ENCODE data around the gene IMPACT.

IMPACT gene

DNA sequence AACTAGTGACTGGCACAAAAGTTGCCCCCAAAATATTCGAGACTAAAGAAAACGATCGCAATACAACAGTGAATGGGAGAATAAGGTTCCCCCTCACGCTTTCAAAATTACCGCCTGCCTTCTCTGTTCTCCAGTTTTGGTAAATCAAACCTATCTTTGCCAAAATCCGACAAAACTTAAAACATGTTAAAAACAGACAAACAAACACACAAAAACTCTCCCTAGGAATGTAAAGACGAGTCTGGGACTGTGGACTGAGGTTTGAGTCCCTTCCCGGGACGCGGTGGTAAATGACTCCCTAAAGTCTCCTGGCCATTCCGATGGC lies 435 bp upstream of the IMPACT start:
- no peak for DNase-seq

DNA sequence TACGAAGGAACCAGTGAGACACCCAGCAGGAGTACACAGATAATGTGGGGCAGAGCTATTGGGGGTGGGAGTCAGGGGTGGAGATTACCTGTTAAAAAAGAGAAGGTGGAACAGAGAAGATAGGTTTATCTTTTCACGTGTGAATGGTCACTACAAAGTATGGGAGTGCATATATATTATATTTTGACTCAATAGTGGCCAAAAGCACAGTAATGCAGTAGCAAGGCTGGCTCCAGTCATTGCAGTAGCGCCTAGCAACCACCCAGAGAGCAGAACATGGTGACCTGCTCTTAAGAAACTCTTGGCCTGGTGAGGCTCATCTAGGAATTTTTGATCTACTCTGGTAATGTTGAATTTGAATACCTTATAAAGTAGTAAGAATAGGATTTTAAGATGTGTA lies 1.0 kb downstream of the IMPACT start:
- no peak for DNase-seq

DNA sequence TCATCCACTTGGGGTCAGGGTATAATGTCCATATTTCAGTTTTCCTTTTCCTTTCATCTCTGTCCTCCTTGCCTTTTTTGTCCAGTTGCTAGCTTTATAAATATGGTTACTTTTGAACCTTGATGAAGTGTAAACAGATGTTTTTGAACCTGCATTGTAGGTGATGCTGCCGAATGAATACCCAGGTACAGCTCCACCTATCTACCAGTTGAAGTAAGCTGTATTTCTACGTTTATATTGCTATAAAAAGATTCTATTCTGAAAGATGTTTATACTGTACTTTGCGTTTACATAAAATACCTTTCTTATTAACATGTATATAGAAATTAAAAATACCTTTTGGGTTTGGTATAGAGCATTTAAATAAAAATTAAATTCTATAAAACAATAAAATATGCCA lies 2.2 kb downstream of the IMPACT start:
- DNase-seq: no peak

DNA sequence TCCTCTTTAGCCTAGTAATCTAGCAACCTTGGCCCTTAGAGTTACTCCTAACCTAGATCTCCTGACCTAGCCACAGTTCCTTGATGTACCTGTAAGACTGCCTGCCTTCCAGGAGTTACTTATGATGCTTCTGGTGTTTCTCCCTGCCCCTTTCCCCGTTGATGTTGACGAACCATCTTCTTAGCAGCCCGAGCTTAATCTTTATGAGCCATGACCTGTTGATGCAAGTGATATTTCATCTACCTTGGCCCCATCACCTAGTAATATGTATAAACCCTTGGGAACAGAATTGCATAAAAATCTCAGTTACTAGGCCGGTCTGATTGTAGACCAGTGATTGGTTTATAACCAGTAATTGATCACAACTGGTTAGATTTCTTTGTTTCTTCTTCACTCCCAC lies 2.7 kb downstream of the IMPACT start:
- DNase-seq: no peak

DNA sequence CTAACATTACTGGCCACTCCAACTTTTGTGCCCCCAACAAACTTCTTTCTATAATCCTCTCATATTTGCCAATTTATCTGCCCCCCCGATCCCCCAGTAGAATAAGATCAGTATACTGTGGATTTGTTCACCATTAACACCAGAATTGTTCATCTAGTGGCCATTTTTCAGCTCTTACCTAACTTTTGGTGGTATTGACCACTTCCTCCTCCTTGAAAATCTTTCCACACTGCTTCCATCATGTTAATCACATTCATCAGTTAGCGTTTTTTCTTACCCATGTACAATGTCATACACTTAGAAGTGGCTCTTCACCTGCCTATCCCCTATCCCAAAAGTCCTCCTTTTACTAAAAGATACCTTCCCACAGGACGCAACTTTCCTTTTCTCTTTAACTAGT lies 6.1 kb downstream of the IMPACT start:
- DNase-seq: no peak

DNA sequence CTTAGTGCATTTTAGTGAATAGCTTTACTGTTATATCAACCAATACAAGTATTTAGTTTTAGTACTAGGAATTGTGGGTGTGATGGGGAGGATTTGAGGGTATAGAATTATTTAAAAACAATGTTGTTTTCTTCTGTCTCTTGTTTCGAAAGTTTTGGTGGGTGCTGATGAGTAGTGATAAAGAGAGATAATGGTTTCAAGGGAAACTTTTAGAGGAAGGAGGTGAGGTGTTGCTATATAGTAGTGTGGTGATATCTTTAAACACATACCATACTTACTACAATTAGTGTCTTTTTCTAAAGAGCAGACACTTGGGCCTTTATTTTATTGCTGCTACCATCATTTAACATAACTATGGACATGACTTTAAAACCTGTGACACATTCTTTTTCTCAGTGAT lies 10.5 kb downstream of the IMPACT start:
- DNase-seq: no peak

DNA sequence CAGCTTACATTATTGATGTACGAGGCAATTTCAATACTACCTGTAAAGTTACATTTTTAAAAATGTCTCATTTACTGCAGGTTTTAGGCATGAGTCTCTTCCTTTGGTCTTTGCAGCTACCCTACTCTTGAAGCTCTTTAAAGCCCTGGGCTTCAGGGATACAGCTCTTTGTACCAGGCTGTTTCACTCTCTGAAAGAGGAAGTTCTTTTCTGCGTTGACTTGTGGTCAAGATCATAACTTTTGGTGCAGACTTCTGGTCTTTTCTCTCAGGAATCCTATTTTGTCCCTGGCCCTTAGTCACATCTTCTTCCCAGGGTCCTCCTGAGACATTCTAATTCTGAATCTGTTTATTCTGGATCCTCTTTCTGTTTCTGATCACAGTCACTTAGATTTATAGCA lies 17.4 kb downstream of the IMPACT start:
- no peak for DNase-seq

DNA sequence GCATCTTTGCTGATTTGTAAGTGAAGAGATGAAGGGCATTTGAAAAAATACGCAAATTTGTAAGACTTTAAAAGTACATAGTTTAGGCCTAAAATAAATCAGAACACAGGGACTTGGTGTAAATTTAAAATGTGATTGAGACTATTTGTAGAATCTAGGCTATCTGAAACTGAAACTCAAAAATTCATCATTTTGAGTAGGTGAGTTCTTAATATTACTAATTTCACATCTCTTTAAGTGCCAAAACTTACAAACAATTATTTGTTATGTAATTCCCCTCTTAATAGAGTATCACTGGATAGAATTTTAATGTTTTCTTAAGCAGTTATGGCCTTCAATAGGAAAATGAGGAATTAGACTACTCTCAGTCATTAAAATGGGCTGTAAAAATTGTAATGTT lies 20.0 kb downstream of the IMPACT start:
- DNase-seq: no peak

DNA sequence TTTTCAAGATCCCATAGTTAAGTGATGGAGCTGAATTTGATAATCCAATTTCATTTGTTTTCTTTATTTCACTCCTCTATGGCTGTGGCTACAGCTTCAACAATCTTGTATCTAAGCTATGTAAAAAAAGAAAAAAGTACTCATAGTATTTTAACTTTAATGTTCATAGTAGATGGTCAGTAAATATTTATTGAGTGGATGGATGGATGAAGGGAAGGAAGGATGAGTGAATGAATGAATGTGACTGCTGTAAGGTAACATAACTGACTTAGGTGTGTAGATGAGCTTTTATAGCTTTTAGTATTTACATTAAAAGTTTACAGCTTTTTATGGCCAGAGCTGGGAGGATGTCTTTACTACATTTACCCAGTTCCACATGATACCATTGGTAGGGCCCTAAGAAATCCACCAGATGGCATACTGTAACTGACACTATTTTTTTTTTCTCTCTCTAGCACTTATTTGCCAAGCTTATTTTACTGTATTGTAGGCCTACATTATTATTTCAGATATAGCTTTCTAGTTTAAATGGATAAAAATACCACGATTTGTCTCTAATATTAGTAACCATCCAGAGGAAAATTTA lies 20.6 kb downstream of the IMPACT start:
- DNase-seq: no peak

DNA sequence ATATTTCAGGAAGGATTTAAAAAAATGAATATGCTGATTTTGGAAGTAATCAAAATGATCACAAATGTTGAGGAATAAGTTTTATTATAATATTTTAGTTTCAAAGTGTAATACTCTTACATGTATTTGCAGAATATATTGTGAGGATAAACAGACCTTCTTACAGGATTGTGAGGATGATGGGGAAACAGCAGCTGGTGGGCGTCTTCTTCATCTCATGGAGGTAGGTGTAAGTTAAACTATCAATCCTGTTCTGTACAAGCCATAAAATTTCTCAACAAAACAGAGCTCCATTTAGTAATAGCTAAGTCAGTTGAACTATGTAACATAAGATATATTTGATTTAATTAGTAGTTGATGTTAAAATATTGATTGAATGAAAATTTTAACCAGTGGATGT lies 21.5 kb downstream of the IMPACT start:
- DNase-seq: no peak

DNA sequence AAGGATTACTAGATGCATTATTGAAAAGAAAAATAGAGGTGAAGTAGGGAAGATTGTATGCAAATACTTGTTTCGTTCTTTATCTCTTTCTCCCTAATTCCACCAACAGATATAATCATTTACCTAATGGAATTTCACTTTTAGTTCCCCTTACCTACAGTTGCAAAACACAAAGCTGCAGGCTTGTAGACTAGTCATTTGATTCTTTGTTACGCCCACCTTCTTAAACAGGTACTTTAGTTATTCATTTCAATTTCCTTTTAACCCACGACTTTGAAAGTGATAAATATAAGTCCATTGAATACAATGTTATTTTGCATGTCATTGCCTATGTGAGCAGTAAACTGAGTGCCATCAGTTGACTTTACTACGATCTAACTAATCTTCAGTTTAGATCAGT lies 30.1 kb downstream of the IMPACT start:
- DNase-seq: no peak

DNA sequence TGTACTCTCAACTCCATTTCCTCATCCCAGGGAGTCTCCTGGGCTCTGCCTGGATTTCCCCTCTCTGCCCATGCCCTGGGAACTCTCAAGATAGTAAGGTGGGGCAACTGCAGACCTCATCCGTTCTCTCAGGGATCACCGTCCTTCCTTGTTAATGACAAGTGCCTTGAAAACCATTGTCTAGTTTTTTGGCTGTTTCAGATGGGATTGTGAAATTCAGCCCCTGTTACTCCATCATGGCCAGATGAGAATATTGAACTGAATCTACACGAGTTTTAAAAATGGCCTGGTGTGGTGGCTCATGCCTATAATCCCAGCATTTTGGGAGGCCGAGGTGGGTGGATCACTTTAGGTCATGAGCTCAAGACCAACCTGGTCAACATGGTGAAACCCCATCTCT lies 33.3 kb downstream of the IMPACT start:
- DNase-seq: no peak

DNA sequence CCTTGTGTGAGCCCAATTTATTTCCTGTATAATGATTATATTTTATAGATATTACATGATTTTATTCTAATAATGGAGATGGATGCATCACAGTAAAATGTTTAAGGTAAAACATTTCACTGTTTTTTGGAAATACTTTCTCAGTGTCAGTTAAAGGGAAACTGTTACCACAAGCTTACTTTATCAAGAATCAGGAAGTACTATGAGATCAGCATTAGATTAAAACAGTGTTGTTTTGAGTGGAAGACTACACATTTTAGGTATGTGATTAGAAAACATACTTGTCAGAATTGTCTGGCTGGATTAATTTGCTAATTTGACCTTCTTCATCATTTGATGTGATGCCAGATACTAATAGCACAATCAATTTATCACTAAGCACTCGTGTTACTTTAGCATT lies 33.9 kb downstream of the IMPACT start, which contains the start of gene HRH4:
TSS of gene HRH4 (plus strand) at position 250 of the 400 bp plus-strand sequence. CDS start at position 342, 92 bp downstream.
- DNase-seq: no peak

DNA sequence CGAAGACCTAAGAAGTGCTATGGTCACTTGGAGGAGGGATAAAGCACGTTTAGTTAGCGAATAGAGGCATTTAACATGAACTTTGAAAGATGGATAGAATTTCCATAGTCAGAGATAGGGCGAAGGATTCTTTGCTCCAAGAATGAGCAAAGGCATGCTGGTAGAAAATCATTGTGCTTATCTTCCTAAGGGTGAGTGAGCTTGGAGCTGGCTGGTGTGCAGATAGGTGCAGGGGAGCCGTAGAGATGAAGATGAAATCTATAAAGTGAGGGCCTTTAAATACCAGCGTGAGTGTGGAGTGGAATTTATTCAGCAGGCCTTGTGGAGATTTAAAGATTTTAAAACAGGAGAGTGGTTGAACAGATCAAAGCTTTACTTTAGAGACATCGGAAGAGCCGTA lies 35.5 kb downstream of the IMPACT start:
- no peak for DNase-seq

DNA sequence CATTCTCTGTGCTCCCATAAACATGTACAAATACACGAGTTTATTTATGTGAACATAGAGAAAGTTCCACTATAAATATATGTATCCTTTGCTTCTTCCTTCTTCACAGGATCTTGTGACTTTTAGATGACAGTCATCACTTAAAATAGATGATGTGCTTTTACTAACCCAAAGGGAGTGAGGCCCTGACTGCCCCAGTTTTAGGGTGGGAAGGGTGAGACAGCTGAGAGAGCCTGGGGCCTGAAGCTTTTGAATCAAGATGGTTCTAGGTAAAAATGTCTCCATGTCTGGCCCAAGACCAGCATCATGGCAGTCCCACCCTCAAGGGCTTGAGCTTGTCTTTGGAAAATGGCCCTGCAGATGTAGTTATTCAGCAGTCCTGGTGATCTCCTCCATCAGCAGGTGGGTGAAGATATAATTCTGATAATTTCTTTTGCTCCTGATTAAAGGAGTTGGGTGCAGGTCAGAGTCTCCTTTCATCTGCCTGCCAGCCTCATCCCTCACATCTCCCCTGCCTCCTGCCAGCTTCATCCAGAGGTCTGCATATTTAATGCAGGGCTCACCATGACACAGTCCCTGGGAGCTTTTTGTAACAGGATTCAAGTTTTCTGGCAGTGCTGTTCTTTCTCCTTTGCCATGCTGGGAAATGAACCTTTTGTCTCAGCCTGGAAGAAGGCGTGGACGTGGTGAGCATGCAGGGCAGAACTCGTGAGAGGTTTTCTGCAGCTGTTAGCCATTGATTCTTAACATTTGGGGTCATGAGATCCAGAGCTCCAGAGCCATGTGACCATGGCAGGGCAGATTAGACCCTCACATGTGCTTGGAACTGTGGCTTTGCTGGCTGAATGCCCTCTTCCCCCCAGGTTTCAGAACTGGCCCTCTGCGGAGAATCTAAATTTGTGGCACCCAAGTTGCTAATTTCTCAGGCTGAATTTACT lies 36.6 kb downstream of the IMPACT start:
- DNase-seq: no peak

DNA sequence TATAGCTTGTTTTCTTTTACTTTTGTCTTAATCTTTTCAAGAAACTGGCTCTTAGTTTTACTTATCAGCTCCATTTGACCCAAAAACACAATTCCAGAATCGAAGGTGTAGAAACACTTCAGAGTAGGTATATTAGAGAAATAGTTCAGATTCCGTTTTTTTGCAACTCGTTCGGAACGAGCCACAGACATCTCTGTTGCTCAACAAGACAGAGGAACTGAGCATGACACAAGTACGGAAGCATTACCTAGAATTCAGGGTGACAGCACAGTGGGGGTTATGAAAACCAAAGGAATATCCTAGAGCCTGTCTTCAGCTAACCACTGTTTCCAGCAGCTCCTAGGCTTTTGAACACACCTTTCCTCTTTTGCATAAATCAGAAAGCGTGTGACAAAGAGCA lies 39.0 kb downstream of the IMPACT start:
- DNase-seq: no peak

DNA sequence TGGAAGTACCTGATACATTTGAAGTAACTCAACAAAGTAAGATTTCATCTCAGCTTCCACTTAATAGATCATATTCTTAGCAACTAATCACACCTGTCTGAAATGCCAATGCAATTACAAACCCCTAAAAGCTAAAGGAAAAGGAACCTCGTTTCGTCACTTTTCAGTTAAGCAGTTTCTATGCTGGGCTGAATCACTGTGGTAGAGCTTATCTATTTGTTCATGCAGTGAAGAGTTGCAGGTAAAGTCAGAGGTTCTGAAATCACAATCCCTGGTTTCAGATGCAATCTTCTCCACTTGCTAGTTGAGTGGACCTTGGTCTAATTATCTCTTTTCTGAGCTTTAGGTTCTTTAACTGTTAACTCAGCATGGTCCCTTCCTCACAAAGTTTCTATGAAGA lies 40.3 kb downstream of the IMPACT start:
- DNase-seq: no peak

DNA sequence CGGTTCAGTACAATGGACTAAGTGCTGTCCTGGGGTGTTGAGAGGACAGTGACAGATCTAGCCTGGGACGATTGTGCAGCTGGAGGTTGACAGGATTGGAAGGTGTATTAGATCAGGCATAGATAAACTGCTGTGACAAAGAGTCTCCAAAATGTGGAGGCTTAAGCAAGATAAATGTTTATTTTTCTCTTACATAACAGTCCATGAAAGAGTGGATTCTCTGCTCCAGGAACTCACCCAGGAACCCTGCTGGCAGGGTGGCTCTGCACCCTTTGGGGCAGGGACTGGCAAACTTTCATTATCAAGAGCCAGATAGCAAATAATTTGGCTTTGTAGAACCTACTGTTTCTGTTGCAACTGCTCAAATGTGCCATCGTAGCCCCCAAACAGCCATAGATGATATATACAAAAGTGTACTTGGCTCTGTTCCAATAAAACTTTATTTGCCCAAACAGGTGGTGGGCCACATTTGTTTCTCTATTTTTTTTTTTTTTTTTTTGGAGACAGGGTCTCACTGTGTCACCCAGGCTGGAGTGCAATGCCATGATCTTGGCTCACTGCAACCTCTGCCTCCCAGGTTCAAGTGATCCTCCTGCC lies 43.6 kb downstream of the IMPACT start:
- DNase-seq: no peak

DNA sequence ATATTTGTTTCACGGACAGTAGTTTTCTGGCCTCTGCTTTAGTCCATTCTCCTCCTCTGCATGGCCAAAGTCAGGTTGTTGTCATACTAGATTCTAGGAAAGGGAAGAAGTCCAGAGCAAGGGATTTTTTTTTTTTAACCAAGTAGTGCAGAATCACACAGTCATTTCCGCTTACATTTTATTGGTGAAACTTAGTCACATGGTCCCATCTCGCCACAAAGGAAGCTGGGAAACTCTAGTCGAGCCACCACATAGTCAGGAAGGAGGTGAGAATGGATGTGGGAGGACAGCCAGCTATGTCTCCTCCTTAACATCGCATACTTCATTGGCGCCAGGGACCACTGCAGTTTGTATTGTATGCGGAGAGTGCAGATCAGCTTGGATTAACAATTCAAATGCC lies 44.3 kb downstream of the IMPACT start:
- no peak for DNase-seq

DNA sequence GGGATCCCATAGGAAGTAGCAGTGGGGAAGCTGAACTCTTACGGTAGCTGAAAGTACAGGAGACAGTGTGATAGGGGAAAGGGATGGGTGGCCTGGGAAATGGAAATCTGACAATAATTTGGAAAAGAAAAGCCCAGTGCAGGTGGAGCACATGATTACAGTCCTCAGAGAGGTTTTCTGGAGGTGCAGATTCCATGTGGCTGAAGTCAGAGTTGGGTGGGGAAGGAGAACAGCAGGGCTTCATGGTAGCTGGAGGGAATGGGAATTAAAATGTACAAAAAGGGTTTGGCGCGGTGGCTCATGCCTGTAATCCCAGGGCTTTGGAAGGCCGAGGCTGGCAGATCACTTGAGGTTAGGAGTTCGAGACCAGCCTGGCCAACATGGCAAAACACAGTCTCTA lies 46.1 kb downstream of the IMPACT start:
- no peak for DNase-seq

DNA sequence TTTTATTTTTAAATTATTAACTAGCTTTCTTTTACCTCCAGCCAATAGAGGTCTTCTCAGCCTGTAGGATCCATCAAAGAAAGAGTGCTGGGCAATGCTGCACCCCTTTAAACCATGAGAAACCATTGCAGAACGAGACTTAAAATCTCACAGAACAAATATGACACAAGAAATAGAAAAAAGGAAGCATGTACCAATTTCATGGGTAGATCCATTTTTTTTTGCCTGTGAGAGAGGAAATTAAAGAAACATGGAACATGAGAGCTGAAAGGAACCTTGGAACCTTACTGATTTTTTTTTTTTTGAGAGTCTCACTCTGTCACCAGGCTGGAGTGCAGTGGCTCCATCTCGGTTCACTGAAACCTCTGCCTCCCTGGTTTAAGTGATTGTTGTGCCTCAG lies 47.9 kb downstream of the IMPACT start:
- DNase-seq: no peak

DNA sequence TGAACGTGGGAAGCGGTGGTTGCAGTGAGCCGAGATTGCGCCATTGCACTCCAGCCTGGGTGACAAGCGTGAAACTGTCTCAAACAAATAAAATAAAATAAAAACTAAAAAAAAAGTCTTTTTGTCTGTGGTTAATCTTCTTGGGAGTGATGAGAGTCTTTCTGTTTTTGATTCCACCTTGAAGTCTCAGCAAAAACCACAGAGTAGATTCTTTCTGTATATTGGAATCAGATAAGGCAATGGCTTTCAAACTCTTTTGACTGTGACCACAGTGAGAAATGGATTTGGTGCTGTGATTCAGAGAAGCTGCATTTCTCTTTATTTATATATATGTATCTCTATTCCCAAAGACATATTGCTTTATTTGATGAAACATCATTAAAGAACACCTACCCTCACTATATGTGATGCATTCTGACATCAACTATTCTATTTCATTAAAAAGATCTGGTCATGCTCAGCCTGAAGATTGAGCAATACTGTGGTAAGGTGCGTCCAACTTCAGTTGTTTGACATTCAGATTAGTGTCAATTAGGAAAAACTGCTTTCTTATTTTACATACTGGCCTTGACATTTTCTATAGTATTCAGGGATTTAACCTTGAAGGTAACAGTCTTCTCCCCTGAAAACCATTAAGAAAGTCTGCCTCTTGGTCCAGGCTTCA lies 49.6 kb downstream of the IMPACT start:
- no peak for DNase-seq

DNA sequence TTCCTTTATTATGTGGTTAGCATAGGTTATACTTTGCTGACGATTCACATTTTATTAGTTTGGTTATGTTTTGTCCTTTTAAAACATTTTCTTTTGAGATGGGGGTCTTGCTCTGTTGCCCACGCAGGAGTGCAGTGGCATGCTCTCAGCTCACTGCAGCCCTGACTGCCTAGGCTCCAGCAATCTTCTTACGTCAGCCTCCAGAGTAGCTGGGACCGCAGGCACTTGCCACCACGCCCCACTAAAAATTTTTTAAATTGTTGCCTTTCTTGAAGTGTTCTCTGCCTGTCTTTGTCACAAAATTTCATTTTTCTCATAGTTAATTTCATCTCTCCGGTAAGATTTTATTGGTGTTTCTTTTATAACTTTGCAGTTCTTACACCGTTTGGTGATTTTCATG lies 52.9 kb downstream of the IMPACT start:
- no peak for DNase-seq

DNA sequence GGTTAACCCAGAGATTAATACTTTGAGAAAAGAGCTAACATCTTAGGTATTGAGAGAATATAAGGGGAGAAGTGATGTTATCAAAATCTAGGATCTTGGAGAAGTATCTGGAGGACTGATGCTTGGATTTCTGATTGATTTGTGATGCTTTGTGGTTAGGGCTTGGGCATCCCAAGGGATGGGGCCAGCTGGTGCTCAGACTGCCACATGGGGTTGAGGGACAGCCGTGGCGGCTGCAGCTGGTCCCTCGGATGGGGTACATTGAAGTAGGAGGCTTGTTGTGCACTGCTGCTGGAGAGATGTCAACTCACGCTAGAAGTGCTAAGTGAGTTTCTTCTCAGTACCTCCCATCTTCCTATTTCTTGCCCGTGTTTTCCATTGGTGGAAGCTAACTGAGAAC lies 56.4 kb downstream of the IMPACT start:
- DNase-seq: no peak

All from stimulated activated CD4-positive, alpha-beta T cell treated with anti-CD3 and anti-CD28 coated beads, Interleukin-4, amount 100 ng/mL, for 1 hour (primary cell).